D341Med (cell line): ENCODE data around the gene TRAF3IP3.
A peak's percentile ranks its signal among the peaks of the same experiment; 100 is the strongest.

Source experiments
- DNase-seq: peaks from one replicate; pipeline ENCODE4 v3.0.0; 2012; ENCODE audit warnings: low spot score

Gene TRAF3IP3

DNA sequence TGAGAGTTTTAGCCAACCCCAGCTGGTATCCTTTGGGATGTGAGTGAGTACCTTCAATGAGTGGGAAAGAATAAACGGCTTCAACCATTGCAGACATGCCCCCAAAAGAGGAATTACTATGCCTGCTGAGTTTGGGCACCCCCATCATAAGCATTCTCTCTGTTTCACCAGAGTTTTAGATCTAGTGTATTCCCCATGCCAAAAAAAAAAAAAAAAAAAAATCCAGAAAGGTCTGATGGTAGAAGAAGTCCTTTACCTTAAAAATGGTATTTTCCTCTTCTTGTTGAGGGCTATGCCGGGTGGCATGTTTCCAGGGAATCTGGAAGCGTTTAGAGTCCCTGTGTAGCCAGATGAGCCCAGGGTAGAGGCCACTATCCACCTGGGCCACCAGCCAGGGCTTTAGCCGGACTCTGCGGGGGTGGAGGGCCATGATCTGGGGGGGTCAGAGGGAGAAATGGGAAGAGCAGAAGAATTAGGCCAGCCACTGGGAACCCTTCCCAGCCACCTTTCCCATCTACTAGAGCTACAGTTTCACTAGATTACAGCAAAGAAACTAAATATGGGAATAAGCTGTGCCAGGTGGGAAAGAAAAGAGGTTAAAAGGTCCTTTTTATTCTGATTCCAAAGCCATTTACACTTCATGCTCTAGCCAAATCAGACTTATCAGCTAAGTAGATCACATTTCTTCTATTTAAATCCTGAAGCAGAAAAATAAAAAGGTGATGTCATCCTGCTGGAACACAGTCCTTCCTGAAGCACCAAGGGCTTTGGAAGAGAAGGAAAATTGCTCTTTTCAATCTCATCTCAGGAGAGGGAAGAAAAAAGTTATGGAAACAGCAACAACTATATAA, 45.4 kb downstream of the TRAF3IP3 start:
- DNase-seq = no peak

DNA sequence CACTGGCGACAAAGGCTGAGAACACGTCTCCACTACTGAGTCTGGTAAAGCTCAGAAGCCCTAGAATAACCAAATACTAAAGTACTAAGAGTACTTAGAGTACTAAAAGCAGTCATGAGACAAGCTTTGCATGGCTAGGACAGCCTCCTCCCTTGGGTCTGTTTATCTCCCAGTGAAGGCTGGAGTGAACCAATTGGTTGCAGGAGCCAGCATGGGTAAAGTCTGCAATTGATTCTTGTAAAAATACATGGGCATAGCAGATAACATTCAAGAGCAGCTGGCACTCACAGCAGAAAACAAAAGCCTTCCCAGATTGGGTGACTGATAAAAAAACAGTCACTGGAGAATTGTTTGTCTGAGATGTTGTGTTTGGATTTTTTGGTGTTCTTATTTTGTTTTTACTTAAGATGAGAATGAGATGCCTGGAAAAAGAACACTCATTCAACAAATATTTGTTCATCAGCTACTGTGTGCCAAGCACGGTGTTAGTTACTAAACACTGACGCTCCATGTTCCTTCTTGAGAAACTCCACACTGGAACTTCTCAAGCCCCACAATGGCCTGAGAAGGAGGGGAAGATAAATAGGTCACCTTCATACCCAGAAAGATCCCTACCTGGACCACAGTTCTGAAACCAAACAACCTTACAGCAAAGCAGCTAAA, 46.4 kb downstream of the TRAF3IP3 start:
- no peak for DNase-seq

DNA sequence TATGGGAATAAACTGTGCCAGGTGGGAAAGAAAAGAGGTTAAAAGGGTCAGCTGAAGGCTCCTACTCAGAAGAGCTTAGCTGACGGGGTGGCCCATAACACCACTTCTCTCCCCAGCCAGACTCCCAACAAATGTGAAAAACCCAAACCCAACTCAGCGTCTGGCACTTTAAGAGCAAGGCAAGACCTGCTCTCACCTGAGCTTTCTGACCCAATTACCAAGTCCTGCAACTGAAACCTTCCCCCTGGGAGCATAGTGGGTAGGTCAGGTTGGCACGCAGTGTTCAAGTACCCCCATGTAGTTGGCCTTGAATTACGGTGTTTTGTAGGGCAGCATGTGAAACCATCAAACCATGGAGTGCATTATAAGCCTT, 46.9 kb downstream of the TRAF3IP3 start:
- no peak for DNase-seq

DNA sequence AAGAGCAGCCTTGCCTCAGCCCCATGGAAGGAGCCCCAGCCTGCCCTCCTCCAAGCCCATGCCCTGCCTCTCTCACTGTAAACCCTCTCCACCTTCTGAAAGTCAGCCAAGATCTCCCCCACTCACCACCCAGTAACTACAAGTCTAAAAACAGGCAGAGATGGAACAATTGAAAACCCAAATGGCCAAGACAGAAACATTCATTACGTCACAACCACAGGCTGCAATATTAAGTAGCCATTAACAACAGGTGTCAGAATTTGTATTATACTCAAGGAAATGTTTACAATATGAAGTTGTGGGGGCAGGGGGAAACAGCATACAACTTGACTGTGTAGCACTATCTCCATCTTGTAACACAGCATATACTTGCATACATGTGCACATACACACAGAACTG, 47.7 kb downstream of the TRAF3IP3 start:
- no peak for DNase-seq

DNA sequence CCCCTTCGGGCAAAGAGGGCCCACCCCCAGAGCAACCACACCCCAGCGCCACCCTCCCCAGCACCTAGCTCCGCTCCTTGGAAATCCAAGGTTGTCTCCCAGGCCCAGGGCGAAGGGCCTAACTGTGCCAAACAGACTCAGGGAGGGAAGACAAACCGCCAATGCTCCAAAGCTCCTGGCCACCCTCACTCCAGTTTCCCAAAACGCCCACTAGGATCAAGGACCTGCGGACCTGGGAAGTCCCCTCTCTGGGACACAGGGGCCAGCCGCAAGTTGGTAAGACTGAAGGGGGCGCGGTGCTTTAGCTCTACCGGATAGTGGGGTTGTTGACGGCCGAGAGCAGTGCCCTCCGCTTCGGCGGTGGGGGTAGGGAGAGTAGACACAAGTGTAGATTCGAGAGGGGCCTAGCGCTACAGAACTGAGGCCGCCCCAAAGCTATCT, 49.5 kb downstream of the TRAF3IP3 start:
- DNase-seq = no peak

DNA sequence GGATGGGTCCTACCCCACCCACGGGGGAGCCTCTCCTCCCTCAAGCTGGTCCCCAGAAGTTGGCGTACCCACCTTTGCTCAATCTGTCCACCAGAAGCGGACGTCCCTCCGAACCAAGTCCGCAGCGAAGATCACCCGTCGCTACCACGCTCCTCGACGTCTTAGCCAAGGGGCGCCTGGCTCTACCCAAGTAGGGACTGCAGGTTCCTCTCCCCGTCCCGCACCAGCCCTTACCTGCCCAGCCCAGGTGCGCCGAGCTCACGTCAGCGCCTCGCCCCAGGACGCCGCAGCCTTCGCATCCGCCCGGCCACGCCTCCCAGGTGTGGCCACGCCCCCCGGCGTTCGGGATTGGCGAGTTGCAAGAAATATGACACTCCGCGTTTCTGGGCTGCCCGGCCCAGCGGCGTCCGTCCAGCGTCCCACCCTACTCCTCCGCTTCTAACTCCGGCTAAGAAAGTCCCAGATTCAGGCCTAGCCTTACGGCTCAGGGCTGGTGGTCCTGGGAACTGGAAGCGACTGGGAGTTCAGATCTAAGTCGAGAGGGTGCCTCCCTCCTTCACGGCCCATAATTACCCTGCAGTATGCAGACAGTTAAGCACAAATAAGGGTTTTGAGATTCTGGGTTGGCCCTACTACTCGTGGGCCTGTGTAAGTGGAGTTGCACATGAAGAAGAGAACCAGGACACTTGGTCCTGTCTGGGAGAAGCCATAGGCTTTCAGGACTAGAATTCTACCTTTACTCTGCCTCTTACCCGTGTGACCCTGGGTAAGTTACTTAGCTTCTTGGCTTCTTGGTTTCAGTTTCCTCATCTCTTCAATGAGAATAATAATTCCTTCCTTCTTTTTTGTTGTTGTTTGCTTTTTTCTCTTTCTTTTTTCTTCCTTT, 50.3 kb downstream of the TRAF3IP3 start, which contains the start of gene IRF6:
Gene IRF6 (minus strand): TSS at position 268 of the 886 bp plus-strand sequence. CDS start 4,729 bp downstream, outside the sequence.
- DNase-seq = peak; percentile 45

DNA sequence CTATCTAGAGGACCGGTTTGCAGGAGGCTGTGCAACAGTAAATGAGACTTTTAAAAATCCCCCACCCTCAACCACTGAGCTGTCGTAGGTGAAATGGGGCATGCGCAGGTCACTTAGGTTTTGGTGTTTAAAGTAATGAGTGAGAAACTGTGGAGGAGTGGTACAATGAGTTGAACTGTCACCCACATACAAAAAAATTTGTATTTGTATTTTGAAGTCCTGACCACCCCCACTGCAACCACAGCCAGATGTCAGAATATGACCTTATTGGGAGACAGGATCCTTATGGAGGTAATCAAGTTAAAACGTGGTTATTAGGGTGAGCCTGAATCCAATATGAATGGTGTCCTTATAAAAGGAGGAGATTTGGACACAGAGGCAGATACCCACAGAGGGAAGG, 51.7 kb downstream of the TRAF3IP3 start:
- no peak for DNase-seq

DNA sequence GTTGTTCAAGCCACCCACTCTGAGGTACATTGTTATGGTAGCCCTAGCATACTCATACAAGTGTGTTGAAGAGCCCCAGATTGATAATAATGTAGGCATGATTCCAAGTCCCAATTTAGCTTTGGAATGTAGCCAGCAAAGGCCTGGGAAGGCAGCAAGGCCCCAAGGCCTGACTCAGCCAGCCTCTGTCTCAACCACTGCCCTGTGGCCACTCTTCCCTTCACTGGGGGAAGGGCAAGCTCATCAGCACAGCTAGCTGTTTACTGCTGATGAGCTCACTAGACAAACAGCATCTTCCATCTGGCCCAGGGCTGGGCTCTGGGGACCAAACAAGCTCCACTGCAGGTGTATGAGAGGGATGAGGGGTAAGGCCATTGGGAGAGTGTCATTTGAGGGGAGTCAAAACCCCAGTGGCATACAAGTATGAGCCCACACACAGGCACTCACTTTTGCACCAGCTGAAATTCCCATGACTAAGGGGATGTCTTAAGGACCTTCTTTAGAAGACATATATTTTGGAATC, 52.3 kb downstream of the TRAF3IP3 start:
- DNase-seq = no peak

DNA sequence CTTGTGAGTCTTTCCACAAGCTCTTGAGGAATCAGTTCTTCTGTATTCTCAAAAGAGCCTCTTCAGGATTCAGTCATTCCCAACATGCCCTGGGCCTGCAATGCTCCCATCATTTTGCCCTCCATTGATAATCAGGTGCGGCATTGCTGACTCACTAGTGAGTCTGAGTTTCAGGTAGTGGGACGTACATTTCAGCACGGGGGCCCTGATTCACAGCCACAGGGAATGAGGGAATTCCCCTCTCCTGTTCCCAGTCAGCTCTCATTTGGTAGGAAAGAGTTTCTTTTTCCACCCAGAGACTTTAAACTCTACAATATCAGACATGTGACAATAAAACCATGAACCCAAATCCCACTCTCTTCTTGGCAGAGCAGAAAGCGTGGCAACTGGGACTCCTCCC, 53.8 kb downstream of the TRAF3IP3 start:
- DNase-seq = no peak

DNA sequence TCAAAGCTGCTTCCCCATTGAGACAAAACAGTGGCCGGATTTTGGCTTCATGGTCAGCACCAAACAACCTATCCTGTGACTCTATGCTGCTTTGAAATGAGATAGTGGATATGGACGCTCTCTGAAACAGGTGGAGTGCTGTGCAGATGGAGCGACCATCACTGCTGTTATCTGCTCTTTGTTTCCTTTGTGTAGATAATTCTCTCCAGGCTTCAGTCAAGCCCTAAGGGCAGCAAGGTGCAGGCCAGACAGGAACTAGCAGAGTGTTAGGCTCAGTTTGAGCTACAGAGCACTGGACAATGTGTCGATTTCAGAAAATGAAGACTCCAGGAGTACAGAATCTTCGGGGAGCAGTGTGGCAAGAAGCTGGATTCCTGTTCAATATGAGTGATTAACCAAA, 54.9 kb downstream of the TRAF3IP3 start:
- DNase-seq = no peak

DNA sequence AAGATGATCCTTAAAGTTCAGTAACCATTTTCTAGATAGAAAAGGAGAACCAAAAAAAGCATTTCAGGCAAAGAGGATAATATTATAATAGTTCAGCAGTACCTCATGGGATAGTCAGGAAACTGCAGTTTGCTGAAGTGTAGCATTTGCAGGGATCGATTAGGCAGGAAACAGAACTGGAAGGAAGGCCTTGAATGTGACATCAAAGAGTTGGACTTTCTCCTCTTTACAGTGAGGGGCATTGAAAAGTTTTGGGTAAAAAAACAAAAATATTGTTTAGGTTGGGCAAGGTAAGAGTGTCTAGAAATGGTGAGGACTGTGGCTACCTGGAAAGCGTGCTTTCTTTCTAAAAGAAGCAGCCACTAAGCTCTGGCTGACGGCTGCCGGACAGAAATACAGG, 58.0 kb downstream of the TRAF3IP3 start:
- DNase-seq = no peak

DNA sequence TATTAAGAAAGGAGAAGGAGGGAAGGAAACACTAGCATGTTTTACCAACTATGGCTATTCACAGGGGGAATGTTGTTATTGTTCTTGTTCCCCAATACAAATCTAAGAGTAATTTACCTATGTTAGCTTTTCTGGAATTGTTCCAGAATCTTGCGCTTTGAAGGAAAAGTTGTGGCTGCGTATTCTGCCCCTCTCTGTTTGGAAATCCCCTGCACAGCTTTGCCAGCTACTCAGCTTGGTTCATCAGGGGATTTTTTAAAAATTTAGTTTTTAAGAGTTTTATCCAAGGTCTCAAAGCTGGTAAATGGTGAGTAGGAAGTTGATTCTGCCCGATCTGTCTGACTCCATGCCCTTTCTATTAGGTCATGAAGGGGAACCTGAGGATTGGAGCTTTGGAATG, 59.6 kb downstream of the TRAF3IP3 start:
- DNase-seq = no peak

DNA sequence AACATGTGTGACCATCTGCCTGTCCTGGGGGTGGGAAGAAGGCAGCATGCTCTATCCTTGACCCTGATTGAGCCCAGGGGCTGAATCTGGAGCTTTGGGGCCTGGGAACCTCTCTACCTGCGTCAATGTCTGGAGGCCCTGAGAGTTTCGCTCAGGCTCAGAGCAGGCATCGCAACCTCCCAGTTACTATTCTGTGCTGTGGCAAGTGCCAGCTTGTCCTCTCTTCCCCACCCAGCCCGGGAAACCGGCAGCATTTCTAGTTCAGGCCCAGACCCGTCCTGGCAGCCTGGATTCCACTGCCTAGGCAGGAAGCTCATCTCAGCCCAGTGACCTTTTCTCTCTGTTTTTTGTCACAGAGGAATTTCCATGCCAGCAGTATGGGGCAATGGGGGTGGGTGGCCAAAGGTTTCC, 60.1 kb downstream of the TRAF3IP3 start:
- DNase-seq = no peak

DNA sequence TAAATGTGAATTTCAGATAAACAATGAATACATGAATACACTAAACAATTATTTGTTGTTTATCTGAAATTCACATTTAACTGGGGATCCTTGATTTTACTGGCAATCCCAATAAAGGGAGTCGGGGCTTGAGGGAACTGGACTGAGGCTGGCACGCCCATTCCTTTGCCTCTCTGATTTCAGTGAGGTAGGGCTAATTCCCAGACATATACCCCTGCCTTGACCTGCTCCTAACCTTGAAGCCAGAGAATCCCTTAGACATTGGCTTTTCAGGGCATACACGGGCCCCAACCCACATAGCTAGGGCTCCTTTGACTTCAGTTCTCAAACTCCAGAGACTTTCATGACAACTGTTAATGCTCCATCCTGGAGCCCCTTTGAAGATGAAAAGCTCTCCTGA, 61.1 kb downstream of the TRAF3IP3 start:
- no peak for DNase-seq

DNA sequence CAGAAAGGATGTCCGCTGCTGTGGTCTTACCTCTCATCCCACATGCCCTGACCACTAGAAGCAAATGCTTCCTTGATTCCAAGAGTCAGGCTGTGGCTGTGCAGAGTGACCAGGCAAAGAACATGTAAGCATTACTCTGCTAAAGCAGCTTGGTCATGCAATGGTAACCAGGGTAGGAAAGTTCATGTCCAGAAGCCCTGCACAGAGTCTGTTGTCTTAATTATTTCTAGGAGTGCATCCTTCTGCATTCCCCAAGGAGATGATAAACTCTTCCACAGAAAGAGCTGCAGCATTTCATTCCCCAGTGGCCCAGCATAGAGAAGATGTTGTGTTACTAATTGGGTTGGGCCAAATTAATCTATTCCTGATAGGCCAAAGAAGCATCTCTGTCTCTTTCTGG, 61.8 kb downstream of the TRAF3IP3 start:
- DNase-seq = no peak

DNA sequence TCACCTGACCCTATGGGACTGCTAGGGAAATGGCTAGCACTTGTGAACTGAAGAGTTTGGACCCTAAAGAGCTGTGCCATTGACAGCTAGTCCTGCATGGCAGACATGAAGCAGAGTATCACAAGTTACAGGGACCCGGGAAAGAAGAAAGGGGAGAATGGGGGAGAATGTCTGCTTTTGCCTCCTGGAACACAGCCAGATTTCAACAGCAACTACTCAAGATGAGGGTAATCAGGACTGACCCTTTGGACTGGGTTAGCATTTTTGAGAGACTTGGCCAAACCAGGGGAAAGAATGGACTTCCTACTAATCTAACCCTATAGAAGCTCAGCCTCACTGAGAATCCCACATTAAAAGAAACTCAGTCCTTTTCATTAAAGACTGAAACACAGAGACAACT, 63.2 kb downstream of the TRAF3IP3 start:
- no peak for DNase-seq

DNA sequence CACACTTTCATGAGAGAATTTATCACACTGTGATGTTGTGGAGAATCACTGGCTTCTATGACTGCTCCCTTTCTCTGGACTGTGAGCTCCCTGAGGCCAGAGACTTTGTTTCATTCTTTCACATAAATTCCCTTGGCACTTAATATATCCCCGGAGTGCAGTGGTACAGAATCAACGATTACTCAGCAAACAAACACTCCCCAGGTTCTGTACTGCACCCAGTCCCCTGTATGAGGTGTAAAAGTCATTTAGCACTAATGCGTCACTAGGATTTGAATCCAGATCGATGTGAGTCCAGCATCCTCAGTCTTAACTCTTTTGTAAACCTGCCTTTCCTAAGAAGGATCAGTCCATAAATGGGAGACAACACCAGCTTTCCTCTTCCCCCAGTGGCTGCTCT, 65.1 kb downstream of the TRAF3IP3 start:
- DNase-seq = no peak

DNA sequence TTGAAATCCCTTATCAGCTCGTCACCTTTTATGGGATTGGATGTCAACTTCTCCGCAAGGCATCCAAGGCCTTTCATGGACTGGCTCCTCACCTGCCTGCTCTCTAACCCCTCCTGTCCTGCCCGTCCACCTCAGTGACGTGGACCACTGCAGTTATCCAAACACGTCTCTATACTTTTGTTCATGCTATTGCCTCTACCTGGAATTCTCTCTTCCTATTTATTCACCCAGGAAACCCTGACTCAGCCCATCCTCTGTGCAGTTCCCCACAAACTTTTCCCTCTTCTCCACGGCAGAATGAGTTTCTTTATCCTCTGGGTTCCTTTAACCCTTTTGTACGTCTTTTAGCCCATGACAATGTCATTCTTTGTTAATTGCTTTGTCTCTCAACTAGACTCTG, 66.9 kb downstream of the TRAF3IP3 start:
- DNase-seq = no peak

DNA sequence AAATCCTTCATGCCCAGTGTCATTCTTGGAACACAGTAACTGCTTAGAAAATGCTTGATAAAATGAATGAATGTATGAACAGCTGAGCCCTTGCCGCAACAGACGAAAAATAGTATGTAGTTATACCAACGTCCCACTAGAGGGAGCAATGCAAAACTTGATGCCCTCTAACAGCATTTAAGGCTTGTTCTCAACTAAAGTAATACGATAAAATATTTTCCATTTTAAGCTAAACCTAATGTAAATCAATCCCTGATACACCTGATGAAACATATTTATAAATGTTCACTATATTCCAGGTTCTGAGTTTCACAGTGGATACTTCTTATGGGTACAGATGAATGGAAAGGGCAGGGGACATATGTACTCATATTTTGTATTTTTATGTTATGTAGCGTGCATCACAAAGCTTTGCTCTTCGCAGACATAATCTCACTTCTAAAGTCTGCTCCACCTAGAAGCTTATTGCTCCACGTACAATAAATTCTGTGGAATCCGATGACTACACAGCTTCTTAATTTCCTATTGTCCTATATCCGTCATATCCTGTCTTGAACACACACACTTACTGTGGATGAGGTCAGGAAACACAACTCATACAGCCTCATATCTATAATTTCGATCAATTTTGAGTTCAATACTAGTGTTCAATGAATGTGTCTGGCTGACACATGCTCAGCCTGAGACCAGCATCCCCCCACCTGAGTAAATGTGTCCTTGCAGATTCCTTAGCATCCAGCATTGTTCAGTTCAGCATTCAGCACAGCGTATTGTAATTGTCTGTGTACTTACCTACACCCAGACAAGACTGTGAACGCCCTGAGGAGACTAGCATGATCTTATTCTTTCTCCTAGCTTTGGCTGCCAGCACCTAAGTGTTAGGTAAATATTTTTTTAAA, 67.5 kb downstream of the TRAF3IP3 start:
- DNase-seq = peak; percentile 69

DNA sequence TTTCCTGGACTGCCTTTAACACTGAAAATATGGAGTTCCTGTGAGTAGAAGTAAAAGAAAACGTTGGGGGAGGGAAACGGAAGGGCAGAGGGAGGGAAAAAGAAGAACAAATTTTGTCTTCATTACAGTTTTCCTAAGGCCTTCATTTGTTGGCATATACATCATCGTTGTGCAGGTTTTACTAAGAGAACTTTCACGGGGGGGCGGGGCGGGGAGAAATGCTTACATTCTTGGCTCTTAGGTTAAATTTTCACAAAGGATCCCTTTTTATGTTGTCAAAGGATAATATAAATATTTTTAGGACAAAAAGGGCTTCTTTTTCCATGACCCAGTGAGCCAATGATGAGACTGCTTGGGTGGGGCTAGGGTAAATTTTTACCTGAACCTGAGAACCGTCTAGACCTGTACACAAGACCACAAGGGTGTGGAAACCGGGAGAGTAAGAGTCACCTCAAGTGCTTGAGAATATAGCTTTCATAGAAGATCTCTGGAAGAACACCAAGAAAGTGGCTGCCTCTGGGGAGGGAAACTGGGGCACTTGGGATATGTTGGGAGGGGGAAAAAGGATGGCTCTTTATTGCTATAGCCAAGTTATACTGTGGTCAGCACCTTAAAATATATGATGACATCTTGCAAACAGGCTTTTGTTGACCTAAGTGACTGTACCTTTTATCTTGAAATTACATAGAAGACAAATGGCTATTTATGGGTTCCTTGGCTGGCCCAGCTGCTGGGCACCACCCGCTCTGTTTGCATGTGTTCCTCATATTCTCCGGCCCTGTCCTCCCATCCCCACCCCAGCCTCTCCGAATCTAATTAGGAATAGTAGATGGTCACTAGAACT, 70.0 kb downstream of the TRAF3IP3 start:
- no peak for DNase-seq
